ENCODE measurements around the gene KCNK2. TPM values are rescaled to one million over a fixed set of nuclear protein-coding genes. Genes with fewer than 3 reads are reported as not detected.

The KCNK2 gene
- polyA plus RNA-seq, 1 donor (not counting 4 experiments of a cell fraction or from before 2014, with no cell fraction given): 0.10 TPM

DNA sequence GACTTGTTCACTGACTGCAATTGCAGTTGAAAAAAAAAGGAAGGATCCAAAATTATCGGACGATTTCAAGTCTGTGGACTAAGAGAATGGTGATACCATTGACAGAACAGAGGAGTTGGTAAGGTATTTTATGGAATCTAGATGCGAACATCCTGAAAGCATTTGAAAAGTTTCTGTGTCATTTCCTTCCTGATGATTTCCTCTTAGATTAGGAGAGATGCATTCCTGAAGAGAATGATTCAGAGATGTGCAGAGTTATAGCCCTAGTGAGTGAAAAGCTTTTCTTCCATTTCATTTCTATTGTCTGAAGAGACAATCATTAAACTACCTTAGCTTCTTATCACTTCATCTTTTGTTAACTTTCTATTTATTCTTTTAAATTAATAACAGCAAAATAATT, 200.0 kb downstream of the KCNK2 start:
- no peak for FAIRE-seq
- Histone ChIP-seq H2AFZ (ENCODE audit: control insufficient read depth, low read length) (no peak overlapping the region), H4K20me1 (ENCODE audit: control insufficient read depth, extremely low read depth, insufficient read depth, low read length) (no peaks in the 10 kb centered on the region), H3K36me3 (ENCODE audit: control insufficient read depth in 2 of 2, extremely low read depth in 1 of 2, insufficient read depth in 2 of 2, low read length in 2 of 2) (no peaks in the 10 kb centered on the region), H3K4me1 (ENCODE audit: control insufficient read depth, extremely low read depth, insufficient read depth, low read length) (peaks cover 3% of the 10 kb centered on the region), H3K27ac (ENCODE audit: control insufficient read depth, insufficient read depth, low read length) (no peak overlapping the region), H3K27me3 (ENCODE audit: control insufficient read depth, extremely low read depth, insufficient read depth, low read length) (no peaks in the 10 kb centered on the region), H3K9me3 (ENCODE audit: control insufficient read depth, low read depth, low read length) (no peaks in the 10 kb centered on the region), H3K4me3 (ENCODE audit: control insufficient read depth in 2 of 3, extremely low read depth in 1 of 3, insufficient read depth in 2 of 3, low read depth in 1 of 3, low read length in 3 of 3) (no peak overlapping the region), H3K4me2 (ENCODE audit: control insufficient read depth, extremely low read depth, insufficient read depth, low read depth, low read length) (no peak overlapping the region), H3K9me1 (ENCODE audit: control insufficient read depth, extremely low read depth, insufficient read depth, low read length) (no peaks in the 10 kb centered on the region), H3K9ac (ENCODE audit: control insufficient read depth, extremely low read depth, insufficient read depth, low read length) (no peak overlapping the region), H3K79me2 (ENCODE audit: control insufficient read depth, insufficient read depth, low read length) (no peaks in the 10 kb centered on the region)
- dilution Hi-C loops (cut with MboI; ENCODE audit: extremely low pct_ligation_motif_present, low sequenced_read_pairs): no loop called here
- TF ChIP-seq EZH2 (IDR thresholded peaks at IDR 0.05; ENCODE audit: low read length): no peak
- TF ChIP-seq, protein P1, sequence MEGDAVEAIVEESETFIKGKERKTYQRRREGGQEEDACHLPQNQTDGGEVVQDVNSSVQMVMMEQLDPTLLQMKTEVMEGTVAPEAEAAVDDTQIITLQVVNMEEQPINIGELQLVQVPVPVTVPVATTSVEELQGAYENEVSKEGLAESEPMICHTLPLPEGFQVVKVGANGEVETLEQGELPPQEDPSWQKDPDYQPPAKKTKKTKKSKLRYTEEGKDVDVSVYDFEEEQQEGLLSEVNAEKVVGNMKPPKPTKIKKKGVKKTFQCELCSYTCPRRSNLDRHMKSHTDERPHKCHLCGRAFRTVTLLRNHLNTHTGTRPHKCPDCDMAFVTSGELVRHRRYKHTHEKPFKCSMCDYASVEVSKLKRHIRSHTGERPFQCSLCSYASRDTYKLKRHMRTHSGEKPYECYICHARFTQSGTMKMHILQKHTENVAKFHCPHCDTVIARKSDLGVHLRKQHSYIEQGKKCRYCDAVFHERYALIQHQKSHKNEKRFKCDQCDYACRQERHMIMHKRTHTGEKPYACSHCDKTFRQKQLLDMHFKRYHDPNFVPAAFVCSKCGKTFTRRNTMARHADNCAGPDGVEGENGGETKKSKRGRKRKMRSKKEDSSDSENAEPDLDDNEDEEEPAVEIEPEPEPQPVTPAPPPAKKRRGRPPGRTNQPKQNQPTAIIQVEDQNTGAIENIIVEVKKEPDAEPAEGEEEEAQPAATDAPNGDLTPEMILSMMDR (optimal IDR thresholded peaks at IDR 0.05 in 1 of 3, IDR thresholded peaks at IDR 0.05 in 1 of 3, conservative IDR thresholded peaks at IDR 0.05 in 1 of 3; ENCODE audit: extremely low read depth in 1 of 3, insufficient read depth in 2 of 3, low read length in 3 of 3): no peak
- DNase-seq (ENCODE audit: low read depth, low spot score): no peak

DNA sequence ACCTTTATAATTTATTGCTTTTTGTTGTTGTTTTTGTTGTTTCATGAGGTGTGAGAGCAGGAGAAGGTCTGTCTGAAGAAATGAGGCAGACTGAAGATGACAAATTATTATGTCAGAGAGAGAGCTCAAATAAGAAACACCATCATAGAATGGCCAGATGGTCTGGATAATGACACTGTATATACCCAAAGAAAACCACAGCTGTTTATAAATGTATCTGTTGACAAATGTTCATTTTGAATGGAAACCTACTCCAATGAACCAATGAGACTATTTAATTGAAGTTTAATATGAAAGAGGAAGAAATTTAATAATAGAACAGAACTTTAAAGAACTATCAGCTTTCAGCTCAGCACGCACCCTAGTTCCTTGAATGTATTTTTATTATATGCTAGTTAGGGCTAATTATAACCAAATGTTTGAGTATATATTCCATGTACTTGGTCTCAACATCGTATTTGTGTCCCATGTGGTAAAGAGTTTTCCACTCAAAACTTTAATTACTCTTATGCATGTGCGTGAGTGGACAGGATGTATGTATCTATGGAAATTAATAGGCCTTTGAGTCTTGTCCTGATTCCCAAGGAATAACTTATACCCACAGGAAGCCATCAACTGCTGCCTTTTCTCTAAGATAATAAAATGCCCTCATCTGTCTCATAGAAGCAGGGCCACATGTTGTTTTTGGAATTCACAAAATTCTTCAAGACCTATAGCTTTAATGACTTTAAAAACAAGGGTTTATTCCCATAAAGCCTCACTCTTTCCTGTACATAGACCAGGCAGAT, 202.7 kb downstream of the KCNK2 start:
- TF ChIP-seq EZH2 (IDR thresholded peaks at IDR 0.05; ENCODE audit: low read length): no peak
- TF ChIP-seq, protein P1 (optimal IDR thresholded peaks at IDR 0.05 in 1 of 3, IDR thresholded peaks at IDR 0.05 in 1 of 3, conservative IDR thresholded peaks at IDR 0.05 in 1 of 3; ENCODE audit: extremely low read depth in 1 of 3, insufficient read depth in 2 of 3, low read length in 3 of 3): no peak
- dilution Hi-C loops (cut with MboI; ENCODE audit: extremely low pct_ligation_motif_present, low sequenced_read_pairs): no loop called here

More for the DNA sequence above, 202.7 kb downstream of the KCNK2 start:
- Histone ChIP-seq H3K4me2 (ENCODE audit: control insufficient read depth, extremely low read depth, insufficient read depth, low read depth, low read length) (no peak overlapping the region), H2AFZ (ENCODE audit: control insufficient read depth, low read length) (no peak overlapping the region), H3K4me1 (ENCODE audit: control insufficient read depth, extremely low read depth, insufficient read depth, low read length) (peaks cover 3% of the 10 kb centered on the region), H3K9me3 (ENCODE audit: control insufficient read depth, low read depth, low read length) (no peaks in the 10 kb centered on the region), H3K27ac (ENCODE audit: control insufficient read depth, insufficient read depth, low read length) (no peak overlapping the region), H3K9ac (ENCODE audit: control insufficient read depth, extremely low read depth, insufficient read depth, low read length) (no peak overlapping the region), H3K79me2 (ENCODE audit: control insufficient read depth, insufficient read depth, low read length) (no peaks in the 10 kb centered on the region), H3K36me3 (ENCODE audit: control insufficient read depth in 2 of 2, extremely low read depth in 1 of 2, insufficient read depth in 2 of 2, low read length in 2 of 2) (no peaks in the 10 kb centered on the region), H3K4me3 (ENCODE audit: control insufficient read depth in 2 of 3, extremely low read depth in 1 of 3, insufficient read depth in 2 of 3, low read depth in 1 of 3, low read length in 3 of 3) (no peak overlapping the region), H3K9me1 (ENCODE audit: control insufficient read depth, extremely low read depth, insufficient read depth, low read length) (no peaks in the 10 kb centered on the region), H4K20me1 (ENCODE audit: control insufficient read depth, extremely low read depth, insufficient read depth, low read length) (no peaks in the 10 kb centered on the region), H3K27me3 (ENCODE audit: control insufficient read depth, extremely low read depth, insufficient read depth, low read length) (no peaks in the 10 kb centered on the region)
- FAIRE-seq (no peak), DNase-seq (ENCODE audit: low read depth, low spot score) (no peak)

Measured in keratinocyte (primary cell).